Measurements from ENCODE around the gene ARID3C.

DNA sequence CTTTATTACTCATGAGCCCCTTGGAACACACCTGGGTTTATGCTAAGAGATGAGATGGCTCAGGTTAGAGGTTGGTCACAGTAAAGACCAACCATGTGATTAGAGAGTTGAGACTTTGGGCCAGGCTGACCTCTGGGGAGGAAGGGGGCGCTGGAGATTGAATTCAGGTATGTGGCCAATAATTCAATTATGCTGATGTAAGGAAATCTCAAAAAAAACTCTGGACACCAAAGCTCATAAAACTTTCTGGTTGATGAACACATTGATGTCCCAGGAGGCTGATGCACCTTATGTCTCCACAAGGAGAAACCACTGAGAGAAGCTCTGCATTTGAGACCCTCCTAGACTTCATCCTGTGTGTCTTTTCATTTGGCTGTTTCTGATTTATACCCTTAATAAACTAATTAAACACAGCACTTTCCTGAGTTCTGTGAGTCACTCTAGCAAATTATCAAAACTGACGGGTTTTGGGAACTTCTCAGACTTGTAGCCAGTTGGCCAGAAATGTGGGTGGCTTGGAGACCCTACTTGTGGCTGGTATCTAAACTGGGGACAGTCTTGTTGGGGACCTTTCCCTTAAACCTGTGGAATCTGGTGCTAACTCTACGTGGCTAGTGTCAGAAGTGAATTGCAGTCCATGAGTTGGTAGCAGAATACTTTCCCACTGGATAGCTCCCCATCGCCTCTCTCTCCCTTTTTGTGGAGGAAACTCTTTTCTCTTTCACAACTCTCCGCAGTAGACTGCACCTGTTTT, 41.1 kb upstream of the ARID3C start:
- TF ChIP-seq, protein P1, sequence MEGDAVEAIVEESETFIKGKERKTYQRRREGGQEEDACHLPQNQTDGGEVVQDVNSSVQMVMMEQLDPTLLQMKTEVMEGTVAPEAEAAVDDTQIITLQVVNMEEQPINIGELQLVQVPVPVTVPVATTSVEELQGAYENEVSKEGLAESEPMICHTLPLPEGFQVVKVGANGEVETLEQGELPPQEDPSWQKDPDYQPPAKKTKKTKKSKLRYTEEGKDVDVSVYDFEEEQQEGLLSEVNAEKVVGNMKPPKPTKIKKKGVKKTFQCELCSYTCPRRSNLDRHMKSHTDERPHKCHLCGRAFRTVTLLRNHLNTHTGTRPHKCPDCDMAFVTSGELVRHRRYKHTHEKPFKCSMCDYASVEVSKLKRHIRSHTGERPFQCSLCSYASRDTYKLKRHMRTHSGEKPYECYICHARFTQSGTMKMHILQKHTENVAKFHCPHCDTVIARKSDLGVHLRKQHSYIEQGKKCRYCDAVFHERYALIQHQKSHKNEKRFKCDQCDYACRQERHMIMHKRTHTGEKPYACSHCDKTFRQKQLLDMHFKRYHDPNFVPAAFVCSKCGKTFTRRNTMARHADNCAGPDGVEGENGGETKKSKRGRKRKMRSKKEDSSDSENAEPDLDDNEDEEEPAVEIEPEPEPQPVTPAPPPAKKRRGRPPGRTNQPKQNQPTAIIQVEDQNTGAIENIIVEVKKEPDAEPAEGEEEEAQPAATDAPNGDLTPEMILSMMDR (conservative IDR thresholded peaks at IDR 0.05): no peak
- no peak for TF ChIP-seq EZH2 (IDR thresholded peaks at IDR 0.05; ENCODE audit: low read depth)
